ENCODE results near the gene LRRK1.

Gene LRRK1

GRCh38 chr15:100909989-100910955 is 8.9 kb upstream of the LRRK1 start:
- in situ Hi-C loops (cut with MboI; ENCODE audit: low sequenced_read_pairs): no loop called here

GRCh38 chr15:100911086-100911485 is 8.1 kb upstream of the LRRK1 start:
- in situ Hi-C loops (cut with MboI; ENCODE audit: low sequenced_read_pairs): no loop called here

- in situ Hi-C loops (cut with MboI; ENCODE audit: low sequenced_read_pairs): no loop called here
Measured at GRCh38 chr15:100913961-100914360, 5.2 kb upstream of the LRRK1 start.

- in situ Hi-C loops (cut with MboI; ENCODE audit: low sequenced_read_pairs): no loop called here
Measured at GRCh38 chr15:100914876-100915275, 4.3 kb upstream of the LRRK1 start.

DNA sequence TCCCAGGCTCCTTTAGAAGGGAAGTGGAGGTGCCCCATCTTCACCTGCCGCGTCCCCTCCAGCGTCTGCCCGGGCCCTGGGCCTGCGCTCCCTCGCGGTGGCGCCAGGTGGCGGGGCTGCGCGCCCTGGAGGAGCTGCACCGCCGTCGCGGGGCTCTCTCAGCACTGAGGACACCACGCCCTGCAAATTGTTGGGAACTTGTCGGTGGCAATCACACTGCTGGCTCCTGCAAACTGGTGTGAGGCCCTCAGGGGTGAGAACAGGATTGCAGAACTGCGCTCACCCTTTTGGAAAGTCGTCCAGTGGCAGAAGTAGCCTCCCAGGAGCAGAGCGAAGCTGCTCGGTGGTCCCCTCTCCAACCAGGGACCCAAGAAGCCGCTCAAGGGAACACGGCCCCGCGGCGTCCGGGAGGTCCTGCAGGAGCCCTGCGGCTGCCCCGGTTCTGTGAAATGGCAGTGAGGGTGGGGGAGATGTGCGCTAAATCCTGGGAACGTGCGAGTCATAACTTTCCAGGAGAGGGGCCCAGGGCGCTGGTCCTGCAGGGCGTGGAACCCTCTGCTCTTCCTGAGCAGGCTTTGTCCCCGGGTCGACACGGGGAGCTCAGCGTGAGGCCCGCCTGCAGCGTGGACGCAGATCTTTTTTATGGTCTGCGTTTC is 995 bp upstream of the LRRK1 start:
- in situ Hi-C loops (cut with MboI; ENCODE audit: low sequenced_read_pairs): no loop called here

- in situ Hi-C loops (cut with MboI; ENCODE audit: low sequenced_read_pairs): no loop called here
Measured at GRCh38 chr15:100919481-100920405, 586 bp downstream of the LRRK1 start.

DNA sequence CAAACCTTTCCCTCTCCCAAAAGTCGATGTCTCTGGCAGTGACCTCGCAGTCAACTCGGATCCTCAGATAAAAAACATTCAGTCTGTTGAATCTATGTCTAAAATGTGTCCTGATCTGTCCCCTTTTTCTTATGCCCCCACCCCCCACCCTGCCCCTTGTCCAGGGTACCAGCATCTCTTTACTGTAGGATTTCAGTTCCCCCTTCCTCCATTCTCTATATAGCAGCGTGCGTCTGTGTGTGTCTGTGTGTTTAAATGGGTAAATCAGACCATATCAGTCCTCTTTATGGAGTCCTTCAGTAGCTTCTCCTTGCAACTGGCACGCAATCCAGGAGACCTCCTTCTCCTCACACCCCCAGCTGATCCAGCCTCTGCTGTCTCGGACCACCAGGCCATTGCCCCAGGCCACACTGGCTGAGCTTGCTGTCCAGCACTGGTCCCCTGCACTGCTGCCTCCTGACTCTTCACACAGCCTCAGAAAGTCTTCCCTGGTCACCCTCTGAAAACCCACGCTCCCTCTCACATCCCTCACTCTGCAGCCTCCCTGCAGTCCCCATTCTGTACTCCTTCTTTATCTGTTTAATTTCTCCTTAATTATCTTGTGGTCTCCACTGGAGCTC is 1.5 kb downstream of the LRRK1 start:
- in situ Hi-C loops (cut with MboI; ENCODE audit: low sequenced_read_pairs): no loop called here

- in situ Hi-C loops (cut with MboI; ENCODE audit: low sequenced_read_pairs): no loop called here
Measured at GRCh38 chr15:100922192-100923040, 3.3 kb downstream of the LRRK1 start.

- in situ Hi-C loops (cut with MboI; ENCODE audit: low sequenced_read_pairs): no loop called here
Measured at GRCh38 chr15:100923076-100923475, 3.9 kb downstream of the LRRK1 start.

- in situ Hi-C loops (cut with MboI; ENCODE audit: low sequenced_read_pairs): no loop called here
Measured at GRCh38 chr15:100923902-100924301, 4.7 kb downstream of the LRRK1 start.

- in situ Hi-C loops (cut with MboI; ENCODE audit: low sequenced_read_pairs): no loop called here
Measured at GRCh38 chr15:100924436-100924835, 5.3 kb downstream of the LRRK1 start.

- in situ Hi-C loops (cut with MboI; ENCODE audit: low sequenced_read_pairs): no loop called here
Measured at GRCh38 chr15:100925480-100925879, 6.3 kb downstream of the LRRK1 start.

DNA sequence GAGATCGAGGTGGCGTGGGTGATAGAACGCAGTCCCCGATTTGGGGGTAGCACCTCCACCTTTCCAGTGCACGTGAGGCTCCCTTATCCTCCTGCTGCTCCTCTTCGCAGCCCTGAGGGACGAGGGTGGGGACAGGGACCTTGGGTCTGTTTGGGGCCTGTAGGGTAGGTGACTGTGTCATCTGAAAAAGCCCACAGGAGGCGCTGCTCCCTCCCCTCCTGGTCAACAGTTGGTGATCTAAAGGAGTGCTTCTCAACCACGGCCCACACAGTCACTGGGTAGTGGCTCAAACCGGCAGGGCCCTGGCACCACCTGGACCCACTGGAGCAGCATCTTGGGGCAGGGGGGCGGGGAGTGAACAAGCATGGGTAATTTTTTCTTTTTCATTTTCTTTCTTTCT is 7.1 kb downstream of the LRRK1 start:
- in situ Hi-C loops (cut with MboI; ENCODE audit: low sequenced_read_pairs): no loop called here

DNA sequence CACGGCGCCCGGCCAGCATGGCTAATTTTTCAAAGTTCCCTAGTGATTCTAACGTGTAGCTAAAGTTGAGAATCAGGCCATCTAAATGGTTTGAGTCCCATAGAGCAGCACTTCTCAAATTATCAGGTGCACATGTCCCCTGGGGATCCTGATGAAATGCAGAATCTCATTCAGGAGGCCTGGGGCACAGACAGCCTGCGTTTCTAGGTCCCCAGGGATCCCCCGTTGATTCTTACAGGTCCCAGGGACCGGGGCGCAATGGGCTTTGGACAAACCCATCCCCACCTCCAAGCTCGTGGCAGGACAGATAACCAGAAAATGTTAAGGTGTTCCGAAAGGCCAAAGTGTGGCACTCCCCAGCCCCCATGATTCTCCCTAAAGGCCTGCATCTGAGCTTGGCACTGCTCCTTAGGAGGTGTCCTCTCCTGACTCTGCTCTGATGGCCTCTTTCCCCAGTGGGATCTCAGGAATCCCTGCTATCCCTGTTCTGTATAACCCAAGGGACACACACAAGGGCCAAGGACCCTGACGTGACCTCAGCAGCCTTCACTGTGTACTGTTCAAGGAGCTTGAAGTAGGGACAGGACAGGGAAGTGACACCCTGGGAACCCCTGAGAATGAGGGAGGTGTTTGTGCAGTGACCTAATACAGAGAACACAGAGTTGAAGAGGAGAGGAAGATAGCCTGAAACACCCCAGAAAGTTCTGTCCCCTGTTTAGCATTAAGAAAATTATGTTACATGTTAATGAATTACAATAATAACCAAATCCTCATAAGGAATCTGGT is 8.0 kb downstream of the LRRK1 start:
- in situ Hi-C loops (cut with MboI; ENCODE audit: low sequenced_read_pairs): no loop called here

DNA sequence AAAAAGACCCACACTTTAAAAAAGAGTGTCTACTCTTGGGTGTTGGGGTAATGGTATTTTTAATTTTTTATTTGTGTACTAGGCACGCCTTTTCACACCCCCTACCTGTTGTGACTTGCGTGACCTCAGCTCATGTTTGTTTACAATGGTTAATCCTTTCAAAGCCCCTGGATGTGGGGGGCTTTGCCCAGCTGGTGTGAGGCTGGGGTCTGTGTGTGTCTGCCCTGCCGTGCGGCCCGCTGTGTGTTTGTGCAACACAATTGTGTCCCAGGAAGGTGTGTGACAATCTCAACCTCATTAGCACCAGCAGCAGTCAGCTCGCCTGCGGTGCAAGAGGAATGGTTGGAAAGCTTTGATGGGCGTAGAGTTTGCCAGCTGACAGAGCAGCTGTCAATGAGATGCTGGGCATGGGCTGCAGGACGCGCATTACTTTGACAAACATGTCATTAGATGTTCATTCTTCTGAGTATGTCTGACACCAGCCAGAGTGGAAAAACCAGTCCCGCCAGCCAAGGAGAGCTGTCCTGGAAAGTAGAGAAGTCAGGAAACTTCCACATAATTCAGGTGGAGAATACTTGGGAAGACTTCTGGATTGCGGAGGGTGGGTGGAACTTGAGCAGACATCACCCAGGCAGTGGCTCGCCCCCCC is 9.6 kb downstream of the LRRK1 start:
- in situ Hi-C loops (cut with MboI; ENCODE audit: low sequenced_read_pairs): no loop called here

- in situ Hi-C loops (cut with MboI; ENCODE audit: low sequenced_read_pairs): no loop called here
Measured at GRCh38 chr15:100929641-100930042, 10.5 kb downstream of the LRRK1 start.

DNA sequence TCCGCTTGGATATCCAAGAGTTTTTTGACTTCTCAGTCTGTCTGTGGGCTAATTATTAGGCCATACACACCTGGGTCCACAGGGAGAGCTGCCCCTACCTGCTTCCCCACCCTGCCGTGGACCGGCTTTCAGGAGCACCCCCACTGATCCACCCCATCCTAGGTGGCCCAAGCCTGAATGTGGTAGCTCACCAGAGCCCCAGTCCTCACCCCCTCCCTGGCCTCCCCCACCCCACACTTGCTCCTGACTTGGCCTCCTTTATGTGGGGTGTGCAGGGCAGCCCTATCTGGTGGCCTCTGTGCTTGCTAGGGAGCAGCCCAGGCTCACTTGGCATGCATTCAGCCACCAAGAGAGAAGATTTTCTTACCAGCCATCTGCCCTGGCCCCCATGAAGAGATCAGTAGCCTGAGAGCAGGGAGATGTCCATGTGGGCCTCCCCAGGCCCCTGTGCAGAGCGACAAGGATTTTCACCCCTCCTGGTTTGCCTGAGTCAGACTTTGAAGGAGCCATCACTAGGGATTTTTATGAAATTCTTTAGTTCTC is 11.2 kb downstream of the LRRK1 start:
- in situ Hi-C loops (cut with MboI; ENCODE audit: low sequenced_read_pairs): no loop called here

Measured in hTERT RPE-1 (cell line).